ENCODE data around the gene SPDL1. TPM values are rescaled to one million over a fixed set of nuclear protein-coding genes. Genes with fewer than 3 reads are reported as not detected.

The SPDL1 gene, protein sequence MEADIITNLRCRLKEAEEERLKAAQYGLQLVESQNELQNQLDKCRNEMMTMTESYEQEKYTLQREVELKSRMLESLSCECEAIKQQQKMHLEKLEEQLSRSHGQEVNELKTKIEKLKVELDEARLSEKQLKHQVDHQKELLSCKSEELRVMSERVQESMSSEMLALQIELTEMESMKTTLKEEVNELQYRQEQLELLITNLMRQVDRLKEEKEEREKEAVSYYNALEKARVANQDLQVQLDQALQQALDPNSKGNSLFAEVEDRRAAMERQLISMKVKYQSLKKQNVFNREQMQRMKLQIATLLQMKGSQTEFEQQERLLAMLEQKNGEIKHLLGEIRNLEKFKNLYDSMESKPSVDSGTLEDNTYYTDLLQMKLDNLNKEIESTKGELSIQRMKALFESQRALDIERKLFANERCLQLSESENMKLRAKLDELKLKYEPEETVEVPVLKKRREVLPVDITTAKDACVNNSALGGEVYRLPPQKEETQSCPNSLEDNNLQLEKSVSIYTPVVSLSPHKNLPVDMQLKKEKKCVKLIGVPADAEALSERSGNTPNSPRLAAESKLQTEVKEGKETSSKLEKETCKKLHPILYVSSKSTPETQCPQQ
- 10 to 100 TPM in 11 of 12 donors, not detected in 1; 12.3 to 40.6 (median 19.8) TPM for polyA plus RNA-seq (ENCODE audit: insufficient read length in 12 of 12)
- long read RNA-seq, donor 1, partial matches to known transcripts: 0 of 2 reads
- long read RNA-seq, donor 1, other reads (novel, unspliced or antisense): 0 of 2 reads
- long read RNA-seq, donor 2, partial matches to known transcripts: 0 of 1 reads
- long read RNA-seq, donor 2, other reads (novel, unspliced or antisense): 0 of 1 reads
- long read RNA-seq, donor 3, partial matches to known transcripts: 0 of 3 reads
- long read RNA-seq, donor 3, other reads (novel, unspliced or antisense): 0 of 3 reads
- long read RNA-seq, donor 4: 0 reads
- long read RNA-seq, donor 5, partial matches to known transcripts: 0 of 4 reads
- long read RNA-seq, donor 5, other reads (novel, unspliced or antisense): 0 of 4 reads
- long read RNA-seq, donor 6: 0 reads
- long read RNA-seq, donor 7: 0 reads
- long read RNA-seq, donor 8, partial matches to known transcripts: 5 of 8 reads
- long read RNA-seq, donor 8, other reads (novel, unspliced or antisense): 0 of 8 reads
- long read RNA-seq, donor 9: 0 reads
- long read RNA-seq, donor 10, partial matches to known transcripts: 0 of 3 reads
- long read RNA-seq, donor 10, other reads (novel, unspliced or antisense): 0 of 3 reads
- long read RNA-seq, donor 11: 0 reads

DNA sequence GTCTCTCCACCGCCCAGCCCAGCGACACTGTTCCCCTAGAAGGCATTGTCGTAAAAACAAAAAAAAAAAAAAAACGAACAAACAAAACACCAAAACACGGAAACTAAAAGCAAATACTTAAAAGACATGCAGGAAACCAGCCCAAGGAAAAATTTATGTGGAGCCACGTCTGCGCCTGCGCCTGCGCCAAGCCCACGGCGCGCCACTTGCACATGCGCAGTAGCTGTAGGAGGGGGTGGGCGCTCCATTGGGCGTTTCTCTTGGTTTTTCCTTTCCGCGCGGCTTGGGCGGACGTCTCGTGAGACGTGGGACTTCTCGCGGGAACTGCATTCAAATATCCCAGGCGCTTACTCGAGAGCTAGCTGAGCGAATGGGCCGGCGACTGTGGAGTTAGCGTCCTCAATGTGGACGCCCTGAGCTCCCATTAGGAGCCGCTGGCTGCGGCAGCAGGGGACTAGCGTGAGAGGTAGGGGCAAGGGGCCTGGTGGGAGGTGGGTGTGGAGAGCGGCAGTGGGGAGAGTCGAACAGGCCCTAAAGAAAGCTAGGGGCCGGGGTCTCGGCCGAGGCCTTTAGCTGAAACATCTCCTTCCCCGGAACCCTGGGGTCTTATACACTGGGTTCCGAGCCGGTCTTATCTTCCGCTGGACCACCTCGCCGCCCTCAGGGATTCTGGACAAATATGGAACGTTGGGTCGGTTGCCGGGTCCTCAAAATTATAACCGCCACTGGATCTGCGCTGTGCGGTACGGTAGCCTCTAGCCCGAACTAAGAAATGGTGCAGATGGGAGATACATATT, at the start of gene SPDL1:
SPDL1 (plus strand) TSS at position 350 of the 797 bp plus-strand sequence. CDS start 4,644 bp downstream, outside the sequence.
- DNase-seq: peak; percentile 98

DNA sequence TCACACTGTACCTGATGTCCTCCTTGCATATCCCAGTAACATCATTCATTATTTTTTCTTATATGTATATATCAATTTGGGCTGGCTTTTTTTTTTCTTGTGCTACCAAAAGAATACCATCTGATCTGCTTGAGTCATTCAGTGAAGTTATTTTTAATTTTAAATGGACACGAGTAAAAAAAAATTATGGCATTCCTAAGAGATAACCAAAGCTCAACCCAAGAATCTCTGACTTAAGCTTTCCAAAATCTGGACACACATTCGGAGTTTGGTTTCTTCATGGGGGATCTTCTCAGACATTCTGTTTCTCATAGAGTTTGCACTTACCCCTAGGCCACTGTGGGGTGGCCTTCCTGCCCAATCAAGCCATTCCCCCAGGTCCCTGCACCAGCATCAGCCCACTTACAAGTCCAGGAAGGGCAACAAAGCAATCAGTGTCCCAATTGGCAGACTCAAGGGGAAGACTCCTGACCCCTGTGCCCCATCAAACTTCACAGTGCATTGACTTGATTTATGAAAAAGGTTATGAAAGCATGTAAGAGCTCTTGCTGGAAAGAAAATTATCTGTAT, 49.2 kb upstream of the SPDL1 start:
- DNase-seq: no peak

DNA sequence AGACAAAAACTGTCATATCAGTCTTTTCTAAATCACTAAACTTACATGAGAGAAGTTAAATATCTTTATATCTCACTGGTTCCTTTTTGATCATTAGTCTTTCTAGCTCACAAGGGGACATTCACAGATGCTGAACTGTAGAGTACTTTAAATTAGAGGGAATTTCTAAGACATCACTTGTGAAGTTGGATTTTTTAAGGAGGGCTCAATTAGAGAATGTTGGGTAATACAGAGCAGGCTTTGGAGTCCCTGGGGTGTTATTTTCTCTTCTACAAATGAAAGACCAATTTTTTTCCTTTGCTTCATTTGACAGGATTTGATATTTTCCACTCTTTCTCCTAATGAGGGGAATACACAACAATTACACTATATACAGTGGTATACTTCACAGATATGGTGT, 48.6 kb upstream of the SPDL1 start:
- no peak for DNase-seq

DNA sequence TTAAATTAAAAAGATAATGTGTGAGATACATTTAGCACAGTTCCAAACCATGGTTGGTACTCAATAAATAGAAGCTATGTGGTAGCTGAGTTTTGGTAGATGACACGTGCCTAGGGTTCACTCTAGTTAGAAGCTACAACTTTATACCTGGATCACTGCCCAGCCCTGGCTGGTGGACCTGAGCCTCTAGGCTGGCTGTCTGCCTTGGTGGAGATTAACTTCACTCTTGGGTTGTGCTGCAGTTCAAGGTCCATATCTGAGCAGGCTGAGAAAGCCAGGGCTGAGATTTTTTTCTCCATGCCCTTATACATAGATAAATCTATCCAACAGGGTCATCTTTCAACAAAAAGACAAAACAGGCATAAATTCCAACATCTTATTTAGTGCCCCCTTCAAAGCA, 44.6 kb upstream of the SPDL1 start:
- DNase-seq: no peak

DNA sequence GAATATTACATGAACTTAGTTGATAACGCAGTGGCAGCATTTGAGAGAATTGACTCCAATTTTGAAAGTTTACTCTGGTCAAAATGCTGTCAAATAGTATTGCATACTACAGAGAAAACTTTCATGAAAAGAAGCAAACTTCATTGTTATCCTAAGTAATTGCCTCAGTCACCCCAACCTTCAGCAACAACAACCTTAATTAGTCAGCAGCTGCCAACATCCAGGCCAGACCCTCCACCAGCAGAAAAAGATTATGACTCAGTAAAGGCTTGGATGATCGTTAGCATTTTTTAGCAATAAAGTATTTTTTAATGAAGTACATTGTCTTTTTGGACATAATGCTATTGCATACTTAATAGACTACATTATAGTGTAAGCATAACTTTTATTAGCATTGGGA, 40.8 kb upstream of the SPDL1 start:
- DNase-seq: no peak

DNA sequence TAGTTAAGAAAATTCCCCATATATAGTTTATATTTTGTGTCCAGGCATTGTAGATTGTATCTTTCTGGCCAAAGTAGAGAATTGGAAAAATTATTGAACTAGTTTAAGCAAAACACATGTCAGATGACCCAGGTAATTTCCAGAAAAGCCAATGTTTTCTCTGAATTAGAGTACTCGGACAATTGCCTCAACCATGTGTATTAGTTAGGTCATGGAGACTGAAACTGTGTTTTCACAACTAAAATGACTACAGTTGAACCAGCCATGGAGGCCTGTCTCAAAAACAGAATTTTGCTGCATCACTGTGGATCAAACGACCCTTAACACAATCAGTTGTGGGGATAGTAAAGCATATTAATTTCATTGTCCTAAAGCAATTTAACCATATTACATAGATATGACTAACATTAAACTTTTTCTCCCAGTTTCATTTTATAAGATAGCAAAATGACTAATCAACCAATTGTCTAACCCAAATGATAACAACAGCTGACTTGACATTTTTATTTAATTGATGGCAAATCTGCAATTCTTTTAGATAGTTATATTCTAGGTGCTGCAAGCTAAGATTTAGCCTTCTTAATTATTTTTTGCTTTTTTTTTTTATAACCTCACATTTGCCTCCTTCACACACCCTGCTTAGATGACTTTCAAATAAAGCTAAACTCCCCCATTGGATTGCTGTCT, 39.2 kb upstream of the SPDL1 start:
- DNase-seq: no peak

DNA sequence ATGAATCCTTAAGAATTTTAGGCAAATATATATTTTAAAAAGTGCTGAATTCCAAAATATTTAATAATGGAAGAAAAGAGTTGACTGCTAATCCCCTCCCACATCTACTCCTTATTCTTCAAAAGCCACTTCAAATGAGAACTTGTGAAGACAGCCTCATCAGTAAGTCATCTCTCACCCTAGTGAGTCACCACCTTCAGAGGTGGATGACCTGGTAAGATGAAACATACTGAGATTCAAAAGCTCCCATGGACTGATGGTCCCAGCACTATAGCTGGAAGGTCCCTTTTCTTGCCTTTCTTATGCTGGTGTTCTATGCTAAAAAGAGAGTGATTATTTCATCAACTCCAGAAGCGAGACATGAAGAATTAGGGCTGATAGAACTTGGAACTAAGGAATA, 37.8 kb upstream of the SPDL1 start:
- no peak for DNase-seq

DNA sequence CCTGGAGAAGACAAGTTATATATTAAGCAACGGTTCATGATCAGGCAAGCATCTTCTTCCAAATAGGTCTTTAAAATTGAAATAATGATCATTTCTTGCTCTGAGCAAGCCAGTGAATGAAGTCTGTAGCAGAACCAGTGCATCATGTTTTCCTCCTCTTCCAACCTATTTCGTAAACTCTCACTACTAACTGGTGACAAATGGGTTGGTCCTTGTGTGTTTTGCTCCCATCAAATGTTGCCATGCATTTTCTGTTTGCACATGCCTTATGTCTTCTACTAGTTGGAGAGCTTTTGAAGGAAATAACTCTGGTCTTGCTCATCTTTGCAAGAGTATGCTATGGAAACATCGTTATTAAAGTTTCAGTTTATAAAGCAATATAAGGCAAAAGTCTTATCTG, 37.2 kb upstream of the SPDL1 start:
- no peak for DNase-seq

DNA sequence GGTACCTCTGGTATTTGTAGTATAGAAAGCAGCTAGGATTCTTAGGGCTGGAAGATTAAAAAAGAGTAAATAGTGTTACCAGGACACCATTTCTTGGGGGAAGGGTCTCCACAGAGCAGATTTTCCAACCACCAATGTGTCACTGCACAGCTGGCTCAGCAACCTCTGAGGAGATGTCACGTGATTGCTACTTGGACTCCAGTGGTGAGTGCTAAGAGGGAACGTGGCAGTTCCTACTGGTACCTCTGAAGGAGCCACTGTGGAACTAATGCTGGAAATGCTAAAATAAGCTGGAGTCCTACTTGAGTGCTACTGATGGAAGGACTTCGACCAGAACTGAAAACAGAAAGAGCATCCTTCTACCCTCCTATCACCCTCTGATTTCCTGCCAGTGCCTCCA, 36.1 kb upstream of the SPDL1 start:
- no peak for DNase-seq

DNA sequence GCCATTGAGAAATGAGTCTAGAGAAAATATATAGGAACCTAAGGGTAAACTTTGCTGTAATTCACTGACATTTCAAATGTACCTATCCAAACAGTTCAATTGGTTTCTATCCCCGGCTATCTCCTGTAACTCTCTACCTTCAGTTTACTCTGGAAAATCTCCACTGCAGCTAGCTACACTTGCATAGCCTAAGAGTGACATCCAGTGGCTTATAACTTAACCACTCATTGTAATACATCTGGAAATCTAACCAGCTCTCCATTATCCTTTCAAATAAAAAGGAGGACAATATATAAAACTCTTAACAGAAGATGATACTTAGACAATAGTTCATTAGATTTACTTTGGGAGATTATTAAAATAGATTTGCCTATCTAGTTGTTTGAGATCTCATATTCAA, 35.3 kb upstream of the SPDL1 start:
- peak; percentile 27 for DNase-seq

DNA sequence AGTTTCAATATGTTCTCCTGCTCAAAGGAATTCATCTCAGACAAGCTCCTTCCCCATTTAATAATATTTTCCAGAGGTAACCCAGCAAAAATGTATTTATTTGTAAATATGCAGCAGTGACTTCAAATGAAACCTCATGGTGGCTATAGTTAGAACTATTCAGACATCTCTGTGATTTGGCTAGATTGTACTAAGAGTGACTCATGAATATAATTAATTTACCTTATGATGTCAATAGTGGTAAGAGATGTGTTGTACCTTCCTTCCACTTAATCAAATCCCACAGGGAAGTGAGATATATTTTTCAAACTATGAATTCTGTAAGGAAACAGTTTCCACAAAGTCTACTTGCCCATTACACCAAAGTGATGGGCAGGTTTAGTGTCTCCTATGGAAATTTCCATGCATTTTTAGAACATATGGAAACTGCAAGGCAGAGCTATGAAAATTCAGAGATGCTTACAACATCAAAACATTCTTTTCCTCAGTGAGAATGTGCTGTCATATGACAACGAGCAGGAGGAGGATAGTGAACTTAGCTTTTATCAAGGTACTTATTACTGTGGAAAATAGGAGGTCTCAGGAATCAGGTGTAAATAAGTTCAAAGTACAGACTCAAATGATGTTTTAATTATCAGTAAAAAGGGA, 34.0 kb upstream of the SPDL1 start:
- DNase-seq: no peak

DNA sequence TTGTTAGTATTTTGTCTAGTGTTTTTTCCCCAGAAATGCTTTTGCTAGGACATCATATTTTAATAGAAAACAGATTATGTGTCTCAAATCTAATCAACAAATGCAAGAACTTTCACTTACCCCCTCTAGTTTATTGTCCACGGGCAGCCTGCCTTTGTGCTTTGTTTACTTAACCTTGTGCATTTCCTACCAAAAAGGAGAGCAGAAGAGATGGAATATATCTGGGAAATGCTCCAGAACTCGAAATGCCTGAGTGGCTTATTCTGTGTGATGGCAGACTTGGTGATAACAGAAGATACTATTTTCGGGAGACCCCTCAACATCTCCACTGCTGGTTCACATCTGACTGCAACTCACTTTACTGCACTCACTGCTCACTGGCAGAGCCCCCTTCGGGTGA, 33.3 kb upstream of the SPDL1 start:
- no peak for DNase-seq

DNA sequence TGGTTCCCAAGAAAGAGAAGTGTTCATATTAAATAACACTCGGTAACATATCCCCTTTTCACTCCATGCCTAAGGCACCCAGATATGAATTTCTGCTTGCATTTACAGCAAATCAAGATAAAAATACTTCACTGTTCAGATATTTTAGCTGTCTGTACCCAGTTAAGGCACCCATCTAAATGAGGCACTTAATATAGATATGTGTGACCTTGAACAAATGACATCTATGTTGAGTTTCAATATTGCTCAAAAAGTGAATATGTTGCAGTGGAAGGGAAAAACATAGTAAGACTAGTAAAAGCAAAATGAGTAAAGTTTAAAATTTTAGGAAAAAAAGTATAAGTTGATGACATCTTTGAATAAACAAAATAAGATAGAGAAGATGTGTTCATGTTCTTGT, 32.4 kb upstream of the SPDL1 start:
- no peak for DNase-seq

DNA sequence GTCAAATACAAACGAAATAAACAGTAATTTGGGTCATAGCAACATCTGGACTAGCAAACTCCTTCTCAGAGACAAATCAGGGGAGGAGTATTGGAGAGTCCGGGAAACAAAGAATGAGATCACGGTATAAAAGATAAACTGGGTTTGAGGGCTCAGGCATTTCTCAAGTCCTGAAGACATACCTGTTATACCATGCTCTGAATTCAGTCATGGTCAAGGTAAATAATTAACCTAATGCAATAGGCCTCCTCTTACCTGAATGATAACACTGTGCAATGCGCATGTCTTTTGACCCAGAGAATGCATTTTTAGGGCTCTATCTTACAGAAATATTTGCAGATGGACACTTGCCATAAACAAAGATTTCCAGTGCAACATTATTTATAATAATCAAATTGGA, 31.9 kb upstream of the SPDL1 start:
- no peak for DNase-seq

DNA sequence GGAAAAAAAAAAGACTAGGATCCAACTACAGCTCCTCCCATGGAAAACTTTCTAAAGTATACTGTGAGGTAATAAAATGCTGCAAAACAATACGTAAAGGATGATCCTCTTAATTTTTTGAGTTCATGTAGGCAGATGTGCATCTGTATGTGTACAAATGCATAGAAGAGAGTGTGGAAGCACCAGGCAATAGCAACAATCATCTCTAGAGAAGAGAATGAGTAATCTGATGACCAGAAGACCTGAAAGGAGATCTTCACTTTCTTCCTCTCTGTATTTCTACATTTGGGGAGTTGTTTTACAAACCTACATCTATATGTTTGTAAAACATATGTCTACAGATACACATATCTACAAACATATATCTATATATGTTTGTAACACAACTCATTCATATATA, 29.3 kb upstream of the SPDL1 start:
- no peak for DNase-seq

DNA sequence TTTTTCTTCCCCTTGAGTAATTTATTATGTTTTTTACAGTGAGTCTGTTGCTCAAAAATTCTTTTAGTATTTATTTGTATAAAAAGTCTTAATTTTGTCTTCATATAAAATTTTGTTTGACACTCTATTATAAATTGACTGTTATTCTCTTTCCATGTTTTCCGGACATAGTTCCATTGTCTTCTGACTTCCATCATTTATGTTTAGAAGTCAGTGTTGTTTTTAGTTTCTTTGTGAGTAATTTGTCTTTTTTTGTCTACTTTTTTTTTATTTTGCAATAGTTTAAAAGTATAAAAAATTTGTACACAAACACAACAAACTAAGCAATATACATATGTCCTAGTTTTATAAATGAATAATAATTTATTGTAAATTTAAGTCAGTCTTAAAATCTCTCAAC, 25.7 kb upstream of the SPDL1 start:
- DNase-seq: no peak

DNA sequence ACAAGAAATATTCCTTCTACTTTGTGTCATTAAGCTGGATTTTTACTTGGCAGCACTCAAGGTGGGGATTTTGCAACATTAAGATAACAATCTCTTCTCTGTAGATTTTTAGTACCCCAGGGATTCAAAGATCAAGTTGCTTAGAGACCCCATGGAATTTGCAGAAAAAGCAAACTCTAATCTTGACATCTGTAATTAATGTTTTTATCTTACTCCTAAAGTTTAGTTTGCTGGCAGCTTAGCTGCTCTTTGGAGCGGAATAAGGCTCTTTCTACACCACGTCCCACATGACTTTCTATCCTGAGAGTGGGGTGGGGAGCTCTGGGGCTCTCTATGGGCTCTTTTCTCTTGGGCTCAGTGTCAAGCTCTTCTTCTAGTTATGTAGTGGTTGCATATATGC, 21.7 kb upstream of the SPDL1 start:
- no peak for DNase-seq

DNA sequence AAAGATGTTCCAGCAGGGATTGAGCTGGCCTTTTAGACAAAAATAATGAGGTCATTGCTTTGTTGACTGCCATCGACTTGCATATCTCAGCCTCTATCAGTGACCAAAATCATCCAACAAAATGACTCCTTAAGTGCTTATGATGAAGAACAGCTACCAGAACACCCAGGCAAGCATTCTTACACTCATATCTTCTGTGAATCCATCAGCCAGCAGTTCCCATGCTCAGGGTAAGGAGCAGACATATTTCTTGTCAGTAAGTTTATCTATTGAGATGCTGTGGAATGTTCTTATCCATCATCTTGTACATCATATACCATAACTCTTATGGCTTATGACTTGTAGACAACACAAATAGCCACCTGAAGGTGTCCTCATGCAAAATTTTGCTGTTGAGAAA, 20.2 kb upstream of the SPDL1 start:
- DNase-seq: no peak

DNA sequence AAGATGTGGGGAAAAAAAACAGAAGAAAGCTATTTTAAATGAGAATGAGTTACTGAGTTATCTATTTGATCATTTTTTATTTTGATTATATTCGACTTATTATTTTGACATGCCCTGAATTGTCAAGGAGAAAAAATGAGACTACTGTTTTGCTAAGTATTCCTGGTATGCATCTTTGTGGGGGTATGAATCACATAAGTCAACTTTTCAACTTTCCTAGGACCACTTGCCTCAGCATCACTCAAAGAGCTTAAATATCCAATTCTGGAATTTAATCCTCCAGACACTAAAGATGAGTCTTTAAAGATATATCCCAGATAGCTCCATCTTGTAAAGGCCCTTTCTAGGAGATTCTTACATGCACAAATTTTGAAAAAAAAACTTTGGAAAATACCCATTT, 17.4 kb upstream of the SPDL1 start:
- DNase-seq: no peak

DNA sequence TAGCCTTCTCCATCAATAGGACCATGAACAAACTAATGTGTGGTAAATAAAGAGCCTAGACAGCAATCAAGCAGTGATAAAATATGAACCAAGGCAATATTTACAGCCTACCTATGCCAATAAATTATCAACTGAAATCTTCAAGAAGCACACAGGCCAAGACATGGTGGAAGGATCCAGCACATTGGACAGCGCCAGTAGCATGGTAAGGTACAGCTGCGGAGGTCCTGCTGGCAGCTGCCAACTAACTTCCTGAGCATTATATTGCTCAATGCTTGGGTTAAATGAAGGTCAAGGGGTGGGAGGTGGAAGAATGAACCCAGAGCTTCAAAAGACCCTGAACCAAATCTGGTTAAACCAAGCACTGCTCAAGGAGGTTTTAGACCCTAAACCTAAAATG, 16.5 kb upstream of the SPDL1 start:
- DNase-seq: no peak

Measured in muscle of arm (tissue), 14 donors.